HG03139 (cell line): ENCODE data around the gene UBE2S.
A peak's percentile ranks its signal among the peaks of the same experiment; 100 is the strongest.
"Not testable (repeated sequence)": the region's sequence is repeated elsewhere in the genome, so short reads cannot be mapped to it uniquely, and the experiment has no call there.

Experiments used
- ATAC-seq: cut with Tn5 transposase; IDR thresholded peaks from one replicate; pipeline ENCODE4 v1.9.1; 2021; ENCODE audit not compliant: unreplicated experiment

The UBE2S gene

DNA sequence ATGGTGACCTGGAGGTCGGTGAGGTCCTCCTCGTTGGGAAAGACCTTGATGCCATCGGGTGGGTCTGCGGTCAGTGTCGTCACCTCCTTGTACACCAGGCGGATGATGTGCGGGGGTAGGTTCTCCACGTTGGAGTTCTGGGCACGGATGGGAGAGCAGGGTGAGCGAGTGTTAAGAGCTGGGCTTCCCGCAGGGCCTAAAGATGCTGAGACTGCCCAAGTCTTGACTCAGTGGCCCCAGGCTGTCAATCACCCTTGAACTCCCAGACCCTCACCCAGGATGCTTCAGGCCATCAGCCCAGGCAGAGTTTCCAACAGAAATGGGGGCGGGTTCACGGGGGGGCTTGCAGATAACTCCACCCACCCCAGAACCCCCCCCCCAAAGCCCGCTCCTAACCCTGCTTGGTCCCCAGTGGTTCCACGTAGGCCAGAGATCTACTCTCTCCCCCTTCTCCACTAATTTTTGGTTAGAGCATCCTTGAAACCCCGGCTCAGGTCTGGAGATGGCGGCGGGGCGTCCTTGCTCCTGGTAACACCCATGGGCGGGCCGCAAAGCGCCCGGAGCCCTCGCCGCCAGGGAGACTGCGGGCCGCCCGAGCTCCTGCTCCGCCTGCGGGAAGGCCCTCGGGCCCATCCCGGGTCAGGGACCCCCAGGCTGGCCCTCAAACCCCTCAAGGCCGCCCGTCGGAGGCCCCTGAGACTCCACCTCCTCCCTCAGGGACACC lies 600 bp downstream of the UBE2S start:
- ATAC-seq: no peak

DNA sequence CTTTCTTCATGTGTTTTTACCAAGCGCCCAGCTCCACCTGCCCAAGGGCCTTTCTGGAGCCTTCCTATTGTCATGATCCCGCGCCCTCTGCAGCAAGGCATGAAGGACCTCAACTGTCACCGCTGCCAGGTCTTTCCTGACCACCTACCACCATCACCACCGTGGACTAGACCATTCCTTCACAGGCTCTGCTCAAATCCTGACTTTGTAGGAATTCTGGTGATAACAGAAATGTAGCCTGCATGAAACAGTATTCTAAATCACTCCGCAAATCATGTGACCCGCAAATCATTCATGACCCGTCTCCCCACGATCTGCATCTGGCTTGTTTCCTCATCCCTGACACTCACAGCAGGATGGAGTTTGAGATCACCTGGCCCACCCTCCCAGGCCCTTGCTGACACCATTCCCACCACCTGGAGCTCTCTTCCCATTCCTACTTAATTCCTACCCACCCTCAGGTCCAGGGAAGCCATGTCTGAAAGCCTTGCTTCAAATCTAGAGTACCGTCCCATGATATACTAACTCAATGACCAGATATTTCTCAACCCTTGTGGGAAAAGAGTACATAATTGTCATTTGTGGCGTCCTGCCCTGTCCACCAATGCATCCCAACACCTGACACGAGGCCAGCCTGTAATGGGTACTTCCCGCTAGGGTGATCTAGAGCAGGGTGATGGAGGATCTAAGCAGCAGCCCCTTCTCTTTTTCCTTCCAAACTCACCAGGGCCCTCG lies 1.3 kb downstream of the UBE2S start:
- ATAC-seq: no peak

DNA sequence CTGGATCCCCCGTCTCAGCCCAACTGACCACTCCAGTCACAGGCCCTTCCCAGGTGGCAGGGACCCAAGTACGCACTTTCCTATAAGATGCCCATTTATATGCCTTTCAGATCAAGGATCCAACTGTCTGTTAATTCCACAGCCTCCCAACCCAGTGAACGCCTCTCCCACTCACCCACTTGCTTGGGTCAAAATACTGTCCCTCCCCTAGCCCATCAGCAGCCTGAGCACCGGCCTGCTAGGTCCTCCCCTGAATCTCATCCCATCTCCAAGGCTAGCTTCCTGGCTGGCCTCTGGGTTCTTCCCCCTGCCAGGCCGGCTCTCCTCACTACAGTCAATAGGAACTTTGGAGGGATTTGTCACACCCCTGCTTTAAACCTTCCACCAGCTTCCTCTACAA lies 1.9 kb downstream of the UBE2S start:
- ATAC-seq: no peak

DNA sequence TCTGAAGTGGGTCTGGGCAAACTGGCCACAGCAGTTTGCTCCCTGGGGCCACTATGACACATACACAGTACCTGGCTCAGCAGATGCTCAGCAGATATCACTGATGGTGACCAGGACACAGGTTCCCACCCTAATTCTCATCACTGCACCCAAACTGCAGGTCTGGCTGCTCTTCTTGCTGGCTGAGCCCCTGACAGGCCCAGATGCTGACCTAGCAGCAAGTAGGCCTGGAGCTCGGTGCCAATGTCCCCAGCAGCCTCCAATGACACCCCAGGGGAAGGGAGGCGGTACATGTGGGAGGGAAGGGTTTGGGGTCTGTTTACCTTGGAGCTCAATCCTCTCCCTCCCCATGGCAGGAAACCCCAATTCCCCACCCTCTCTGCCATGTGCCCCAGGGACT lies 5.1 kb downstream of the UBE2S start:
- ATAC-seq: no peak

DNA sequence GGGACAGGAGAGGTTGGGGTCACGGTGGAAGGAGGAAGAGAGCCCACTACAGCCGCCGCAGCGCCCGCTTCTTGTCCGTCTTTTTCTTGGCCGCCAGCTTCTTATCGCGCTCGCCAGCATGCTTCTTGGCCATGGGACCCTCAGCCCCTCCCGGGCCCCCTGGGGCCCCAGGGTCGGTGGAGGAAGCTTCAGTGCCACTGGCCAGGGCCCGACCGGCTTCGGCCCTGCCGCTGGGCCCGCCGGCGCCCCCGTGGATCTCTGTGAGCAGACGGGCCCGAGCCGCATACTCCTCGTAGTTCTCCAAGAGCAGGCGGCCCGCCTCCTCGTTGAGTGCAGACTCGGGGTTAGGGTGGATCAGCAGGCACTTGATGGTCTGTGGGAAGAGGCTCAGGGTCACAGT lies 6.2 kb downstream of the UBE2S start:
- not testable (repeated sequence) for ATAC-seq

DNA sequence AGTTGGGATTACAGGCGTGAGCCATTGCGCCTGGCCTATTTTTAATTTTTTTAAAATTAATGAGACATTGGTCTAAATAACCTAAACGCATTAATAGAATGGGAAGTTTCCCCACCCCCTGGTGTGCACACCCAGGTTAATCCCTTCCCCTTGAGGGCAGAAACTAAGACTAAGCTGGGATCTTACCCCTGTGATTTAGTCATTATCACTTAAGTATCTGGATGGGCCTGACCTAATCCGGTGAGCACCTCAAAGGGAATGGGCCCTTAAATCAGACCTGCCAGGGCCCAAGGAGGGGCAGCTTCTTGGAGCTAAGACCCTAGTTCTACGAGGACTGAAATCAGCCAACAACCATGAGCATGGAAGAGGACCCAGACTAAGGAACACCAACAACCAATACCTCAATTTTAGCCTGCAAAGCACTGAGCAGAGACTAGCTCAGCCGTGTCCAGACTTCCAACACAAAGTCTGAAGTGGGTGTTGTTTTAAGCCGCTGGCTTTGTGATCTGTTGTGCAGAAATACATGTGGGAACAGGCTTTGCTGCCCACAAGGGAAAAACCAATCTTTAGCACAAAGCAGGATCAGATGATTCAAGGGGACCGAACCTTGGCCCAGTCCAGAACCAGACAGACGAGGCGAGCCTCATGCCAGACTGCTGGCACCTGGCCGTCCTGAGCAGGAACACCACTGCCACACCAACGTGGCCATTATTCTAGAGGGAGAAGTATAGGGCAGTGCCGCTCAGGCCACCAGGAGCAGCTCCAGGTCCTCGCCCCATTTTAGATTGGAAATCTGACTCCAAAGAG lies 7.1 kb downstream of the UBE2S start:
- ATAC-seq: no peak

DNA sequence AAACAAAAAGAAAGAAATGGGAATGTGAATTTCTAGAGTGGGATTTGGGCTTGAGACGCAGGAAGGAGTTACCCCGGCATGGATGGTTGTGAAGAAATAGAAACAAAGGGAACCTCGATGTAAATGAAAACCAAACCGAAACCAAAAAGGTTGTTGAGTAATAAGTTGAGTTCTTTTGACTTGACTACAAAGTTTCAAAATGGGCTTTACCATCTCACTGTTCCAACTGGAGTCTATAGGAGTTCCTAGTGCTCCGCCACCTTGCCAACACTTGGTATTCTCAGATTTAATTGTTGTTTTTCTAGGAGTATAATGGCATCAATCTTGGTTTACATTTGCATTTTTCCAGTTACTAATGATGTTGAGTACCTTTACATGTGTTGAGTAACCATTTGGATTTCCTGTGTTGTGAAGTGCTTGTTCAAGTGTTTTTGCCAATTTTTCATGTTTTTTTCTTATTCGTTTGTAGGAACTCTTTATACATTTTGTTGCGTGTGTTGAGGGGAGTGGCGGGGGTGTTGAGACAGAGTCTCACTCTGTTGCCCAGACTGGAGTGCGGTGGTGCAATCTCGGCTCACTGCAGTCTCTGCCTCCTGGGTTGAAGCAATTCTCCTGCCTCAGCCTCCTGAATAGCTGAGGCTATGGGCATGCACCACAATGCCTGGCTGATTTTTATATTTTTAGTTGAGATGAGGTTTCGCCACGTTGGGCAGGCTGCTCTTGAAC lies 9.2 kb downstream of the UBE2S start:
- ATAC-seq: no peak

DNA sequence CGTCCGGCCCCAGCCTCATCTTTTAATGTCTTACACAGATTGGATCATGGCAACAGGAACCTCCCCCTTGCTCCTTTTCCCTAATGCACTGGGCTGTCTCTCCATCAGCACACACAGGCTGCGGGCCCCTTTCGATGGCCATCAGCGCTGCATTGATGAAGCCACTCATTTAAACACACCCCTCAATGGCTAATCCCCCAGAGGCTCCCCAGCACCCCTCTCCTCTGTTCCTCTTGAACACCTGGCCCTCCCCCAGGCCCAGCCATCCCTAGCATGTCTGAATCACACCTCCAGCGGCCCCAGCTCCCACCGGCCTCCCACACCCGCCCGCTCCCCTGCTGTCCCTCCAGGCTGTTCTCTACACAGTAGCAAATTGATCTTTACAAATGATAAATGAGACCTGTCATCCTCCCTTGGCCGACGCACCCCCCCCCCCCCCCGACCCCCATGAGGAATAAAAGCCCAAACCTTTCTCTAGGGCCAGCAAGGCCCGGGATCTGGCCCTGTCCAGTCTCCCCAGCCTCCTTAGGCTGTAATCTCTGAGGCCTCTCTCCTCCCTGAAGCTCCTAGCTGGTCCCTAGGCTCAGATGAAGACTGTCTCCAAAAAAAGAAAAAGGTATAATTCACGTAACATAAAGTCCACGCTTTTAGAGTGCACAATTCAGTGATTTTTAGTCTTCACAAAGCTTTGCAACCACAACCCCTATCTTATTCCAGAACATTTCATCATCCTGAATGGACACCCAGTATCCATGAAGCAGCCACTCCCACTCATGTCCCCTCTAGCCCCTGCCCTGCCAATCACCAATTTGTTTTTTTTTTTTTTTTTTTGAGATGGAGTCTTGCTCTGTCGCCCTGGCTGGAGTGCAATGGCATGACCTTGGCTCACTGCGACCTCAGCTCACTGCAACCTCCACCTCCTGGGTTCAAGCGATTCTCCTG lies 14.5 kb downstream of the UBE2S start:
- no peak for ATAC-seq

DNA sequence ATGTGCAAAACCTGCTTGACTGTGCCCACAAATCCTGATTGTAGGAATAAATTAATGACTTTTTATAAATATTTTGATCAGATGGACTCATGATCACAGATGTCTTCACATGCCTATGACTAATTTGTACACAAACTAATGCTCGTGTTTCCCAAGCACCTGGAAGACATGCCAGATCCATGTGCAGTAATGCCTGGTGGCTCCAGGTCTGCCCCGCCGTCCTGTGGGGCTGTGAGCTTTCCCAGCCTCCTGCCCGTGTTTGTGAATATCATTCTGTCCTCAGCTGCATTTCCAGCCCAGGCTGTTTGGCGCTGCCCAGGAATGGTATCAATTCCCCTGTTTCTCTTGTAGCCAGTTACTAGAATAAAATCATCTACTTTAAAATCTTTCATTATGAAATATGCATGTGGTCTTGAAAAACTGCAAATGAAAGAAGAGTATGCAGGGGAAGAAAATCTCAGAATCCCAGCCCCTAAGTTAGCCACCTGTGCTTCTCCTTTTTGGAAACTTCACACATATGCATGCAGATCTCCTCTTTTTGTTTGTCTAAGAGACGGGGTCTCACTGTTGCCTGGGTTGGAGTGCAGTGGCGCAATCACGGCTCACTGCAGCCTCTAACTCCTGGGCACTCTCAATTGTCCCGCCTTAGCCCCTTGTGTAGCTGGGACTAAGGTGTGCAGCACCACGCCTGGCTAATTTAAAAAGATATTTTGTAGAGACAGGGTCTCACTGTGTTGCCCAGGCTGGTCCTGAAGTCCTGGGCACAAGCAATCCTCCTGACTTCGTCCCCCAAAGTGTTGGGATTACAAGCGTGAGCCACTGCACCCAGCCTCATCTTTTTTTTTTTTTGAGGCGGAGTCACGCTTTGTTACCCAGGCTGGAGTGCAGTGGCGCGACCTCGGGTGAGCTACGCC lies 15.6 kb downstream of the UBE2S start:
- no peak for ATAC-seq

DNA sequence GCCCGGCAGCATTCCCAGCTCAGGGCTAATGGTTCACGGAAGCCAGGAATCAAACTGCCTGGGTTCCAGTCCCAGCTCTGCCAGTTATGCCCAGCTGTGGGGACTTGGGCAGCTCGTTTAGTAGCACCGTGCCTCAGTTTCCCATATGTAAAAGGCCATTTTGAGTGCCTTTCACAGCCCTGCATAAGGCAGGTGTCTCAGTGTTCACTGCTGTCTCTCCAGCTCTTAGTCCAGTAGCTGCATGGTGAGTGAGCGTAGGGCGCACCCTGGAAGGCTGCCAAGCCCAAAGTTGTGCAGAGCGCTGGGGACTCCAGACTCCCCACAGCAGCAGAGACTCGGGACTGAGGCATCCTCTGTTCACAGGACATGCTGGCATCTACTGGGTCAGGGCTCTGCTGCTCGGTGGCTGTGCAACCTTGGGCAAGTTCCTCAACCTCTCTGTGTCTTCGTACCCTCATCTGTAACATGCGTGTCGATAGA lies 16.4 kb downstream of the UBE2S start:
- no peak for ATAC-seq

DNA sequence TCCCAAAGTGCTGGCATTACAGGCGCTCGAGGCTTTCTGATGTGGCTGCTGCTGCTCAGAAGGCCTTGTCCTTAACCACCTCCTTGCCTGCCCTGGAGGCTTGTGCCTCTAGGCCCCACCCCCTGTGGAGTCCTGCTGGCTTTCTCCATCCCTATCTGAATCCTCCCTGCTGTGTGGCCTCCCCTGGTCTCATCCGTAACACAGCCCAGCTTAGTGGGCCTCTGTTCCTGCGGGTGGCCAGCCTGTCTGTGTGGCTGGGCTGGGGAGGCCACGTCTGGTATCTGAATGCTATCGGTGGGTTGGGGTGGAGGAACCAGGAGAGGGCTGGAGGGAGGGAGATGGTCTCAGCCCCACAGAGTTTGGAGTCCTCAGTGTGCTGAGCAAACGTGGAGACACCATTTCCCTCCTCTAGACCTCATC lies 17.1 kb downstream of the UBE2S start:
- ATAC-seq: no peak

DNA sequence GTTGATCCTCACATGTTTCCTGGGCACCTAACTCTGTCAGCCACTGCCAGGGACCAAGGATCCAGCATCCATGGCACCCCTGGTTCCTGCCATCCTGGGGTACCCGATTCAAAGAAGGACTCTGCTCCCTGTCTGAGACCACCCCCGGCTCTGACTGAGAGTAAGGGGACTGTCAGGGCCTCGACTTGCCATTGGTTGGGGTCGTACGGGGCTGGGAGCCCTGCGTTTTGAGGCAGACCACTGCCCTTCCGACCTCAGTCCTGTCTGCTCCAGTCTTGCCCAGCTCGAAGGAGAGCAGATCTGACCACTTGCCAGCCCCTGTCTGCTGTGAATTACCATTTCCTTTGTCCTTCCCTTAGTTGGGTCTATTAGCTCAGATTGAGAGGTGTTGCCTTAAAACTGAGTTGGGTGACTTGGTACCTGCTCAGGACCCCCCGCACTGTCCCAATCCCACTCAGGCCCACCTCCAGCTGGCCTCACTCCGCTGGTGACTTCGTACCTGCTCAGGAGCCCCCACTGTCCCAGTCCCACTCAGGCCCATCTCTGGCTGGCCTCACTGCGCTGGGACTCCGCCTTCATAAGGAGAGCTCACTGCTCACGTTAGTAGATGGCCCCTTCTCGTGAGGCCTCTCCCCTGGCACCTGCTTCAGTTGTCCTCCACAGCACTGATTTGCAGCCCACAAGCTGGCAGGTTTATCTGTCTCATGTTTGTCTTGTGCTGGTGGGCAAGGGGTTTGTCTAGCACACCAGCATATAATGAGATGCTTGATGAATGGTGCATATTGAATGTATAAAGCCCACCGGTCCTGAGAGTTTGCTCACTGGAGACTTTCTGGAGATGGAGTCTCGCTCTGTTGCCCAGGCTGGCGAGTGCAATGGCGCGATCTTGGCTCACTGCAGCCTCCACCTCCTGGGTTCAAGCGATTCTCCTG lies 17.9 kb downstream of the UBE2S start:
- no peak for ATAC-seq

DNA sequence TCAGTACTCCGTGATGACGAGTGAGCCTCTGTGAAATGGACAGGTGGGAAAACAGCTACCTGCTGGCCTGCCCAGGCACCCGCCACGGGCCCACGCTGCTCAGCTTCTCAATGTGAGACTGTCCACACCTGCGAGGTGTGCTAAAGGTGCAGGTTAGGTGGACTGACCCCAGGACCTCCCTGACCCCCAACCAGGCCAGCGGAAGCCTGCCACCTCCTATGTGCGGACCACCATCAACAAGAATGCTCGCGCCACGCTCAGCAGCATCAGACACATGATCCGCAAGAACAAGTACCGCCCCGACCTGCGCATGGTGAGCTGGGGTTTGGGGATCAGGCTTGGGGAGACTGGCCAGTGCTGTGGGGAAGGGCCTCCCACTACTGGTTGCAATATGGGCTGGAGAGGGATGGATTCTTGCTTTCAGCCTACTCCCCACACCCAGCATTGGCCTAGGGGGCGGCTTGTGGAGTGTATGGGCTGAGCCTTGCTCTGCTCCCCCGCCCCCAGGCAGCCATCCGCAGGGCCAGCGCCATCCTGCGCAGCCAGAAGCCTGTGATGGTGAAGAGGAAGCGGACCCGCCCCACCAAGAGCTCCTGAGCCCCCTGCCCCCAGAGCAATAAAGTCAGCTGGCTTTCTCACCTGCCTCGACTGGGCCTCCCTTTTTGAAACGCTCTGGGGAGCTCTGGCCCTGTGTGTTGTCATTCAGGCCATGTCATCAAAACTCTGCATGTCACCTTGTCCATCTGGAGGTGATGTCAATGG lies 19.7 kb downstream of the UBE2S start:
- ATAC-seq: no peak

DNA sequence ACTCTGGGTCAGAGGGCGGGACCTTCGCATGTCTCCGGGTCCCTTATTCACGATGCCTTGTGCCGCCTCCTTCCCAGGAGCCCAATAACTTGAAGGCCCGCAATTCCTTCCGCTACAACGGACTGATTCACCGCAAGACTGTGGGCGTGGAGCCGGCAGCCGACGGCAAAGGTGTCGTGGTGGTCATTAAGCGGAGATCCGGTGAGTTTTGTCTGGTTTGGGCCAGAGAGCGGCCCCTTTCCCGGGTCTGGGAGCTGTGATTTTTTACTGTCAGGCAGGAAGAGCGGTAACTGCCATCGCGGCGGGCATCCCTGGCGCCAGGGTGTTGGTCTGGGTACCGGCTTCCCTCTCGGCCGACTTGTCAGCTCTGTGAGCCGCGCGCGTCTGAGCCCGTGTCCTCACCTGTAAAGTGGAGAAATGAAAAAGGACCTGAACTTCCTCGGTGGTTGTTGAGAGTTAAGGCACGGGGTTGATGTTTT lies 21.1 kb downstream of the UBE2S start:
- no peak for ATAC-seq

DNA sequence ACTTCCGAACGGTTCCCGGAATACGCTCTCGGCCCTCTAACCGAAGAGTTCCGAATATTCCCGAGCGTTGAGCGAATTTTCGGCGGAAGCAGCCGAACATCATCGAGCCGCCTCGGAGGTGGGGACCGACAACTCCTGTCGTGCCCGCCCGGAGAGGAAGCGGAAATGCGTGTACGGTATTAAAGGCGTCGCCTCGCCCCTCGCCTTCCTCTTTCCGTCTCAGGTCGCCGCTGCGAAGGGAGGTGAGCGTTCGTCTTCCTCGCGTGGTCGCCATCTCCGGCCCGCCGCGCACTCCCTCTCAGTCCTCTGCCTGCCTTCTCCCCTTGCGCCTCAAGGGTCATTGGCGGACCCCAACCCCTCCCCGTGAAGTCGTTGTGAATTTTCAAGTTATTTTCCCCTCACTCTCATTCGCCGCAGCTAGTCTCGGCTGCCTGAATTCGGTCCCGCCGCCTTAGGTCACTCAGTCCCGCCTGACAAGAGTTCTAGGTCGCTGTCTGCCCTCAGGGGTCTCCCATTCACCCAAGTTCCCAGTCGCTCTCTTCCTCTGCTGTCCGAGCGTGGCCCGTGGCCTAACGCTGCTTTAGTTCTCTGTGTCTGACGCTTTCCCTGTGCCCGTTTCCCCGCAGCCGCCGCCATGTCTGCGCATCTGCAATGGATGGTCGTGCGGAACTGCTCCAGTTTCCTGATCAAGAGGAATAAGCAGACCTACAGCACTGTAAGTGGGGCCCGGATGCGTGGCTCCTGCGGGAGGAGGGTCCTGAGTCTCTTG lies 21.7 kb downstream of the UBE2S start, which contains the start of gene RPL28:
TSS of gene RPL28 (plus strand) at position 209 of the 769 bp plus-strand sequence. CDS start at position 635, 426 bp downstream.
- peak; percentile 71 for ATAC-seq
